Liver (tissue), 9 donors: Measurements from ENCODE around the gene DUOXA1. TPM values are rescaled to one million over a fixed set of nuclear protein-coding genes. Genes with fewer than 3 reads are reported as not detected.

ENCODE experiments used
- DNase-seq: peaks from one replicate; pipeline ENCODE4 v3.0.0-alpha.2; 2017; ENCODE audit warnings: low spot score
- H3K27ac ChIP-seq, 2 donors: one replicate each; pipeline ENCODE4 v1.7.0; 2013; ENCODE audit warnings: inconsistent platforms in 2 of 2, low read length in 2 of 2, control low read depth in 1 of 2, low read depth in 1 of 2, mild to moderate bottlenecking in 1 of 2
- H3K27me3 ChIP-seq, 4 donors: one replicate each; pipeline versions ENCODE4 v1.6.1 to v1.7.0; 2013; ENCODE audit warnings: low read length in 3 of 4, inconsistent platforms in 1 of 4, mild to moderate bottlenecking in 1 of 4, moderate library complexity in 1 of 4; ENCODE audit not compliant: control insufficient read depth in 4 of 4, insufficient read depth in 4 of 4
- H3K36me3 ChIP-seq, 4 donors: one replicate each; pipeline versions ENCODE4 v1.6.1 to v1.7.0; 2013; ENCODE audit warnings: low read length in 3 of 4, mild to moderate bottlenecking in 3 of 4, low read depth in 1 of 4, moderate library complexity in 1 of 4; ENCODE audit not compliant: control insufficient read depth in 4 of 4, insufficient read depth in 3 of 4
- H3K4me1 ChIP-seq, 4 donors: one replicate each; pipeline versions ENCODE4 v1.6.1 to v1.7.0; 2013; ENCODE audit warnings: low read length in 3 of 4, mild to moderate bottlenecking in 3 of 4, moderate library complexity in 1 of 4; ENCODE audit not compliant: control insufficient read depth in 4 of 4, insufficient read depth in 4 of 4
- H3K4me3 ChIP-seq, 3 donors: one replicate each; pipeline versions ENCODE4 v1.6.1 to v1.7.0; 2013; ENCODE audit warnings: low read length in 3 of 3, control low read depth in 1 of 3, low read depth in 1 of 3, mild to moderate bottlenecking in 1 of 3
- H3K9ac ChIP-seq, 2 donors: one replicate each; pipeline ENCODE4 v1.7.0; 2013; ENCODE audit warnings: low read length in 2 of 2, mild to moderate bottlenecking in 2 of 2, moderate library complexity in 2 of 2, control low read depth in 1 of 2, low read depth in 1 of 2
- H3K9me3 ChIP-seq, 4 donors: one replicate each; pipeline versions ENCODE4 v1.6.1 to v1.7.0; 2013; ENCODE audit warnings: low read length in 3 of 4; ENCODE audit not compliant: control insufficient read depth in 4 of 4
- EGR1 ChIP-seq, 2 donors: IDR thresholded peaks; 2 replicates each; pipeline ENCODE4 v1.6.1; 2016 to 2018; ENCODE audit warnings: antibody characterized with exemption in 2 of 2, low read depth in 2 of 2
- FOXA2 ChIP-seq: IDR thresholded peaks from 2 replicates; pipeline ENCODE4 v1.6.1; 2016; ENCODE audit warnings: antibody characterized with exemption
- GABPA ChIP-seq, 2 donors: IDR thresholded peaks in 1 of 2; conservative IDR thresholded peaks in 1 of 2; 2 replicates each; pipeline ENCODE4 v1.6.1; 2016; ENCODE audit warnings: antibody characterized with exemption in 2 of 2, mild to moderate bottlenecking in 1 of 2, moderate library complexity in 1 of 2
- HNF4A ChIP-seq, 2 donors: conservative IDR thresholded peaks; 2 replicates each; pipeline ENCODE4 v1.6.1; 2016; ENCODE audit warnings: antibody characterized with exemption in 2 of 2, mild to moderate bottlenecking in 2 of 2
- HNF4G ChIP-seq: IDR thresholded peaks from 2 replicates; pipeline ENCODE4 v1.6.1; 2016; ENCODE audit warnings: antibody characterized with exemption
- JUND ChIP-seq, 2 donors: IDR thresholded peaks; 2 replicates each; pipeline ENCODE4 v1.6.1; 2016; ENCODE audit warnings: antibody characterized with exemption in 2 of 2
- MAX ChIP-seq: IDR thresholded peaks from 2 replicates; pipeline ENCODE4 v1.6.1; 2016; ENCODE audit warnings: antibody characterized with exemption
- NR2F2 ChIP-seq: IDR thresholded peaks from 2 replicates; pipeline ENCODE4 v1.6.1; 2016; ENCODE audit warnings: antibody characterized with exemption
- RAD21 ChIP-seq, 2 donors: IDR thresholded peaks; 2 replicates each; pipeline ENCODE4 v1.6.1; 2016; ENCODE audit warnings: antibody characterized with exemption in 2 of 2, mild to moderate bottlenecking in 2 of 2
- REST ChIP-seq: IDR thresholded peaks from 2 replicates; pipeline ENCODE4 v1.6.1; 2016; ENCODE audit warnings: antibody characterized with exemption, mild to moderate bottlenecking
- RXRA ChIP-seq, 2 donors: IDR thresholded peaks; 2 replicates each; pipeline ENCODE4 v1.6.1; 2017 to 2018; ENCODE audit warnings: antibody characterized with exemption in 2 of 2, mild to moderate bottlenecking in 1 of 2
- SP1 ChIP-seq: IDR thresholded peaks from 2 replicates; pipeline ENCODE4 v1.6.1; 2018; ENCODE audit warnings: antibody characterized with exemption, mild to moderate bottlenecking
- TAF1 ChIP-seq: conservative IDR thresholded peaks from 2 replicates; pipeline ENCODE4 v1.6.1; 2016; ENCODE audit warnings: antibody characterized with exemption, mild to moderate bottlenecking
- YY1 ChIP-seq: IDR thresholded peaks from 2 replicates; pipeline ENCODE4 v1.6.1; 2016; ENCODE audit warnings: antibody characterized with exemption, mild to moderate bottlenecking
- WGBS: extraction: QIAGEN DNeasy Blood & Tissue Kit; methylation state at CpG from one replicate; pipeline ENCODE4 v1.1.7; 2013; 5-methylcytosine and 5-hydroxymethylcytosine counted together
- polyA plus RNA-seq, 2 donors: library from polyadenylated mRNA; stranded (reverse) in 1 of 2; unstranded in 1 of 2; fragments of 200-250 nt in 1 of 2; fragments of >200 nt in 1 of 2; fragmentation: Nextera tagmentation in 1 of 2; extraction: Ambion mirVana in 1 of 2; gene quantifications; one replicate each; pipeline versions ENCODE4 v1.2.1 to v1.2.3, GENCODE V29; 2013 to 2015
- total RNA-seq, 2 donors: library from RNA; depleted of rRNA; stranded (reverse); fragments of >200 nt; gene quantifications; one replicate each; pipeline ENCODE4 v1.2.3, GENCODE V29; 2014
- TF ChIP-seq, protein P1 (sequence below): IDR thresholded peaks from 2 replicates; pipeline ENCODE4 v1.6.1; 2016; ENCODE audit warnings: antibody characterized with exemption
- TF ChIP-seq, protein P2 (sequence below): fragments of 150-350 bp; IDR thresholded peaks from 2 replicates; pipeline ENCODE4 v1.5.1; 2017; ENCODE audit warnings: improper control_type of control experiment, low read depth, low read length; ENCODE audit not compliant: missing input control
- TF ChIP-seq, protein P3 (sequence below): IDR thresholded peaks from 2 replicates; pipeline ENCODE4 v1.6.1; 2016; ENCODE audit warnings: antibody characterized with exemption
- donor health status: healthy.
- donor health status: healthy.
- donor health status: healthy.
- donor health status: healthy.
- donor health status: healthy.

The DUOXA1 gene
- total and polyA plus RNA-seq, 4 donors, result 0.02 TPM; not detected in 3

- Histone ChIP-seq H3K4me3 (peak overlapping the region in 1 of 3 donors; percentile 20), H3K4me1 (peaks cover 14 to 38% (median 26%) of the 10 kb centered on the region in 4 donors), H3K9ac (no peak overlapping the region), H3K27ac (no peak overlapping the region), H3K27me3 (peaks cover 4 to 17% (median 8%) of the 10 kb centered on the region in 4 donors), H3K9me3 (no peaks in the 10 kb centered on the region), H3K36me3 (no peaks in the 10 kb centered on the region)
- 6% methylated on average over 58 of the region's 58 CpGs for WGBS
- DNase-seq, result no peak
- TF ChIP-seq, protein P1, sequence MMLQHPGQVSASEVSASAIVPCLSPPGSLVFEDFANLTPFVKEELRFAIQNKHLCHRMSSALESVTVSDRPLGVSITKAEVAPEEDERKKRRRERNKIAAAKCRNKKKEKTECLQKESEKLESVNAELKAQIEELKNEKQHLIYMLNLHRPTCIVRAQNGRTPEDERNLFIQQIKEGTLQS, result no peak
- no peak for TF ChIP-seq NR2F2
- TF ChIP-seq HNF4G, result no peak
- TF ChIP-seq, protein P2, sequence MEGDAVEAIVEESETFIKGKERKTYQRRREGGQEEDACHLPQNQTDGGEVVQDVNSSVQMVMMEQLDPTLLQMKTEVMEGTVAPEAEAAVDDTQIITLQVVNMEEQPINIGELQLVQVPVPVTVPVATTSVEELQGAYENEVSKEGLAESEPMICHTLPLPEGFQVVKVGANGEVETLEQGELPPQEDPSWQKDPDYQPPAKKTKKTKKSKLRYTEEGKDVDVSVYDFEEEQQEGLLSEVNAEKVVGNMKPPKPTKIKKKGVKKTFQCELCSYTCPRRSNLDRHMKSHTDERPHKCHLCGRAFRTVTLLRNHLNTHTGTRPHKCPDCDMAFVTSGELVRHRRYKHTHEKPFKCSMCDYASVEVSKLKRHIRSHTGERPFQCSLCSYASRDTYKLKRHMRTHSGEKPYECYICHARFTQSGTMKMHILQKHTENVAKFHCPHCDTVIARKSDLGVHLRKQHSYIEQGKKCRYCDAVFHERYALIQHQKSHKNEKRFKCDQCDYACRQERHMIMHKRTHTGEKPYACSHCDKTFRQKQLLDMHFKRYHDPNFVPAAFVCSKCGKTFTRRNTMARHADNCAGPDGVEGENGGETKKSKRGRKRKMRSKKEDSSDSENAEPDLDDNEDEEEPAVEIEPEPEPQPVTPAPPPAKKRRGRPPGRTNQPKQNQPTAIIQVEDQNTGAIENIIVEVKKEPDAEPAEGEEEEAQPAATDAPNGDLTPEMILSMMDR, result no peak
- no peak for TF ChIP-seq MAX
- no peak for TF ChIP-seq SP1
- no peak for TF ChIP-seq REST
- no peak for TF ChIP-seq HNF4A (conservative IDR thresholded peaks at IDR 0.05)
- no peak for TF ChIP-seq TAF1
- no peak for TF ChIP-seq FOXA2
- no peak for TF ChIP-seq RAD21 (IDR thresholded peaks at IDR 0.05)
- TF ChIP-seq RXRA (IDR thresholded peaks at IDR 0.05), result no peak
- TF ChIP-seq, protein P3, sequence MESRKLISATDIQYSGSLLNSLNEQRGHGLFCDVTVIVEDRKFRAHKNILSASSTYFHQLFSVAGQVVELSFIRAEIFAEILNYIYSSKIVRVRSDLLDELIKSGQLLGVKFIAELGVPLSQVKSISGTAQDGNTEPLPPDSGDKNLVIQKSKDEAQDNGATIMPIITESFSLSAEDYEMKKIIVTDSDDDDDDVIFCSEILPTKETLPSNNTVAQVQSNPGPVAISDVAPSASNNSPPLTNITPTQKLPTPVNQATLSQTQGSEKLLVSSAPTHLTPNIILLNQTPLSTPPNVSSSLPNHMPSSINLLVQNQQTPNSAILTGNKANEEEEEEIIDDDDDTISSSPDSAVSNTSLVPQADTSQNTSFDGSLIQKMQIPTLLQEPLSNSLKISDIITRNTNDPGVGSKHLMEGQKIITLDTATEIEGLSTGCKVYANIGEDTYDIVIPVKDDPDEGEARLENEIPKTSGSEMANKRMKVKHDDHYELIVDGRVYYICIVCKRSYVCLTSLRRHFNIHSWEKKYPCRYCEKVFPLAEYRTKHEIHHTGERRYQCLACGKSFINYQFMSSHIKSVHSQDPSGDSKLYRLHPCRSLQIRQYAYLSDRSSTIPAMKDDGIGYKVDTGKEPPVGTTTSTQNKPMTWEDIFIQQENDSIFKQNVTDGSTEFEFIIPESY, result no peak
- TF ChIP-seq EGR1 (IDR thresholded peaks at IDR 0.05; ENCODE audit: low read depth in 2 of 2), result no peak
- no peak for TF ChIP-seq JUND (IDR thresholded peaks at IDR 0.05)
- TF ChIP-seq GABPA (IDR thresholded peaks at IDR 0.05 in 1 of 2, conservative IDR thresholded peaks at IDR 0.05 in 1 of 2), result no peak
- TF ChIP-seq YY1, result no peak
Observed at GRCh38 chr15:45112591-45113379, 16.9 kb downstream of the DUOXA1 start.
